HG03066 (cell line): ENCODE results near the gene CHRNA3.
"Not testable (repeated sequence)": the region's sequence is repeated elsewhere in the genome, so short reads cannot be mapped to it uniquely, and the experiment has no call there.

Experiments
- ATAC-seq: cut with Tn5 transposase; IDR thresholded peaks from one replicate; pipeline ENCODE4 v1.9.1; 2021; ENCODE audit warnings: low read depth; ENCODE audit not compliant: unreplicated experiment

The CHRNA3 gene

DNA sequence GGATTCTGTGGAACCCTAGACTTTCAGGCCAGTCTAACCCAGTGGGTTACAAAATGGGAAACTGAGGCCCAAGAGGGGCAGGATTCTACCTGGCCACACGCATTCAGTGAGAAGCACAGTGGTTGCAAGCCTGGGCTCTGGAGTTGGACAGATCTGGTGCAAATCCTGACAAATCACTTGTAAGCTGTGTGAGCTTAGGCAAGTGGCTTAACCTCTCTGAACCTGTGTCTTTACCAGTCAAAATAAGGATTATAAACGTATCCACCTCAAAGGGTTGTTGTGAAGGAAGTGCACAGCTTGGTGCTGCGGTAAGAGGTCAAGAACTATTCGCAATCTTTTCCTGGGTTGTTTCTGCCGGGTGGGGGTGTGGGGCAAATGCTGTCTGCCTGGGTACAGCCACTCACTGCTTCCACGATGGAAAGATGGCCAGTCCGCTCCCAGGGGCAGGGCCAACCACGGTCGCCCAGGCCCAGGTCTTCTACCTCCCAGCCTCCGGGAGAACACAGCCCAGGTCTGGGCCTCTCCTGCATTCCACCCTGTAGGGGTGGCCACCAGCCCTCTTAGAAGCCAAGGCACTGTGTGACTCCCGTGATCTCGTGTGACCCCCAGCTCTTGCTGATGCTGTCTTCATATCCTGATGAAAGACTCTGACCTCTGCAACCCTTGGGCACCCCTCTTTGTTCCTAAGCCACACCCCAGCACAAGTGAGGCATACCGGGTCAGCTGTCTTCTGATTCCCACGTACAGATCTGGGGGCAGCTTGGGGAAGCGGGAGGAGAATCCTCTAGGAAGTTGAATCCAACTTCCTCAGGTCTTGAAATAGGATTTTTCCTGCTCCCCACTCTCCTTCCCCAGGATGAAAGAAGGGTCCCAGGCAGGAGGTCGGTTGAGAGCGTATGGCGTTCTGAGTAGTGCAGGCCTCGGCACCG is 1.5 kb downstream of the CHRNA3 start:
- no peak for ATAC-seq

DNA sequence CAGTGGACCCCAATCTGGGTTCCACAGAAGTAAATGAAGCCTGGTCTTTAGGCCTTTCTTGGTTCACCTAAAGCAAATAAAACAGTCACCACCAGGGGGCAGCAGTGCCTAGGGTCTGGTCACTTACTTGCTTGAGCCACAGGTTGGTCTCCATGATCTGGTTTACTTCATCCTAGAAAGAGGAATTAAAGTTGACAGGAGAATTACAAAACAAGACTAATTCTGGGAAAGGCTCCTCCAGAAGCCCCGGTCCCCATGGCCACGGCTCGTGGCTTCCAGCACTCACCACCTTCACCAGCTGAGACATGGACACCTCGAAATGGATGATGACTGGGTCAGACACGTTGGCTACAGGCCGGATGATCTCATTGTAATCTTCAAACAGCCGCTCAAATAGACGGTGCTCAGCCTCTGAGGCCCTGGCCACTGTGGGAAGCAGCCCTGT is 2.3 kb downstream of the CHRNA3 start:
- no peak for ATAC-seq

GRCh38 chr15:78618064-78618463 is 2.7 kb downstream of the CHRNA3 start:
- no peak for ATAC-seq

GRCh38 chr15:78617516-78617915 is 3.3 kb downstream of the CHRNA3 start:
- ATAC-seq = no peak

DNA sequence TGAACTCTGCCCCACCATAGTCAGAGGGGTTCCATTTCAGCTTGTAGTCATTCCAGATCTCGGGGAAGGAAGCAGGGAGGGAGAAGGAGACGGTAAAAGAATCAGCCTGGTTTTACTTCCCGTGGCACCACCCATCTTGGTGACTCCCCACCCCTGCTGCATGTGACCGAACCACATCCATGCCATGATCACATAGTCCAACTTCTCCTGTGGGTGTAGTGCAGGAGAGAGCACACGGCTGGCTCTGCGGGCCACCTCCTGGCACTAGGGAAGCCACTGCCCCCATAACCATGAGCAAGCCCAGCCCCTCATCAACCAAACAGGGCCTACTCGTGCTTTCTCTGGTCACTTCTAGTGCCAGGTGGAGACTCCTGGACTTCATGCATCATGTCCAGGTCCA is 3.7 kb downstream of the CHRNA3 start:
- ATAC-seq = no peak

- ATAC-seq = no peak
These were observed 4.3 kb downstream of the CHRNA3 start for GRCh38 chr15:78616506-78616905.

GRCh38 chr15:78615151-78615589 is 5.6 kb downstream of the CHRNA3 start:
- no peak for ATAC-seq

DNA sequence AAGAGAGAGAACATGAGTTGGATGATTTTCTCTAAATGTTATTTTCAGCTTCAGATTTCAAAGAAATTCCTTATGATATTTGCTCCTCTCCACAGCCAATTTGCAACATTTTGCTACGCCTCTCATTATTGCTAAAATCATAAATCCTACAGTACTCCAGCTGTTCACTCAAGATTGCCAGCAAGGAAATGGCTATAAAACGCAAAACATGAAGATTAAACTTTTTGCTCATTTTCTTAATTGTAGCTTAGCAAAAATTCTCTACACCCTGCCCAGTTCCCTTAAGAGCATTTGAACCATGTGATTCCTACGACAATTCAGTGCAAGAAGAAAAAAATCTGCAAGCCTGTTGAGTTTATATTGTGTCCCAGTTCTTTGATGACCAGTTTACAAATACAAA is 6.8 kb downstream of the CHRNA3 start:
- ATAC-seq = no peak

- not testable (repeated sequence) for ATAC-seq
These were observed 11.2 kb downstream of the CHRNA3 start for GRCh38 chr15:78609551-78609950.

- ATAC-seq = no peak
These were observed 15.1 kb downstream of the CHRNA3 start for GRCh38 chr15:78605680-78606079.

DNA sequence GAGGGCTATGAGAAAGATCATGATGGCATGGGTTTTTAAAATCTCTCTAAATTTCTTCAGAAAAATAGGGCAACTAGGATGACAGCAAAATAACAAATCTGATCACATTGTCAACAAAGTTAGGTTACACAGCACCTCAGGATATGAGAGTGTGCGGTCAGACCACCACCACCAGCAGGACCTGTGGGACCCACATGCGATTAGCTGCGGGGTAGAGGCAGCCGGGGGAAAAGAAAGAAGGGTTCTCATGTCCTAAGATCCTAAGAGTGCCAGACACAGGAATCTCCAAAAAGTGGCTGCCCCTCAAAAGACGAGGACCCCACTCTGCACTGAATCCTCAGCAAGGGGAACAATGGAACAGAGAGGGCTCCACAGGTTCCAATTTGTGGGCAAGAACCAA is 15.6 kb downstream of the CHRNA3 start:
- no peak for ATAC-seq

DNA sequence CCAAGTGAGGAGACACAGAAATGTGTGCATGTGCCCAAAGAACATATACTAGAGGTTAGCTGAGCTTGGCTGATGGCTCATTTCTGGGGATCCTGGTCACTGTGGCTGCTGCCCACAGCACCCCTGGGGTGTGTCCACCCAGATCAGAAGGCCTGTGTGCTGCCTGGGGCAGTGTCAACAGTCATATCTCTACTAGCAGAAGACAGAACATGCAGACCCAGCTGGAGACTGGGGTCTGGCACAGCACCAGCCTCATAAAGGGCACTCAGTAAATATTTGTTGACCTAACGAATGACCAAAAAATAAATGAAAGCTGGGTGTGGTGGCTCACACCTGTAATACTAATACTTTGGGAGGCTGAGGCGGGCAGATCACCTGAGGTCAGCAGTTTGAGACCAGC is 16.4 kb downstream of the CHRNA3 start:
- no peak for ATAC-seq

GRCh38 chr15:78603467-78603866 is 17.3 kb downstream of the CHRNA3 start:
- no peak for ATAC-seq

GRCh38 chr15:78599189-78599588 is 21.6 kb downstream of the CHRNA3 start:
- ATAC-seq = no peak

DNA sequence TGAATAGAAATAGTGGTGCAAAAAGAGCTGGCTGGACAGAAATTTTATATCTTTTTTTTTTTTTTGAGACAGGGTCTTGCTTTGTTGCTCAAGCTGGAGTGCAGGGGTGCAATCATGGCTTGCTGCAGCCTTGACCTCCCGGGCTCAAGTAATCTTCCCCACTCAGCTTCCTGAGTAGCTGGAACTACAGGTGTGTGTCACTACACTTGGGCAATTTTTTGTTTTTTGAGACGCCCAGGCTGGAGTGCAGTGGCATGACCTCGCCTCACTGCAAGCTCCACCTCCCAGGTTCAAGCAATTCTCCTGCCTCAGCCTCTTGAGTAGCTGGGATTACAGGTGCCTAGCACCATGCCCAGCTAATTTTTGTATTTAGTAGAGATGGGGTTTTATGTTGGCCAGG is 22.4 kb downstream of the CHRNA3 start:
- no peak for ATAC-seq

- no peak for ATAC-seq
These were observed 23.2 kb downstream of the CHRNA3 start for GRCh38 chr15:78597583-78597982.

- ATAC-seq = no peak
These were observed 45.9 kb downstream of the CHRNA3 start for GRCh38 chr15:78574944-78575343.

GRCh38 chr15:78573416-78573815 is 47.4 kb downstream of the CHRNA3 start:
- ATAC-seq = no peak

GRCh38 chr15:78571382-78571781 is 49.4 kb downstream of the CHRNA3 start:
- no peak for ATAC-seq

DNA sequence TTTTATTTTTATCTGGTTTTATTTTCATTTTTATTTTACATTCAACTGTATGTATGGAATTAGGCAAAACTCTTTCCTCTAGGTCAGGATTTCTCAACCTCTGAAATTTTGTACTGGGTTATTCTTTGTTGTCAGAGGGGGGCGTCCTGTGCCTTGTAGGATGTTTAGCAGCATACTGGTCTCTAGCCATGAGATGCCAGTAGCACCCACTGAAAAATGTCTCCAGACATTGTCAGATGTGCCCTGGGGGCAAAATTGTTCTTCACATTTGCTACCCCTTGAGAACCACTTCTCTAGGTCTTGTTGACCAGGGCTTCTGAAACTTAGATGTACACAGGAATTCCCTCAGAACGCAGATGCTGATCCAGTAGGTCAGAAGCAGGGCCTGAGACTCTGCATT is 50.1 kb downstream of the CHRNA3 start:
- ATAC-seq = no peak

DNA sequence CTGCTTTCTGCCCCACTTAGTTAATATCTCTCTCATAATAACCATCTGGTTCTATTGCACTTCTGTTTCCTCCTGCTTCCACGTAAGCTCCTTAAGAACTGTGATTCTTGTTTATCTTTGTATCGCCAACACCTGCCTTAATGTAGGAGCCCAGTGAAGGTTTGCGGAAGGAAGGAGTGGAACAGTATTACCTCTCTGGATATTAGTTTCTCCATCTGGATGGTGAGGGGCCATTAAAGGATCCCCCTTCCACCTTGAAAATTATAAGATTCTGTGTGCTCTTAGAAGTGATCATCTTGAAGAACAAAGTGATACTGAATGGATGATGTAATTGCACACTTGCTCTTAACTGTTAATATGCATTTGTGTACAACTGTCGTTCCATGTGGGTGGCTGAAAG is 53.3 kb downstream of the CHRNA3 start:
- ATAC-seq = no peak
